CD14-positive monocyte (primary cell): ENCODE results near the gene CYB561D1. TPM values are rescaled to one million over a fixed set of nuclear protein-coding genes. Genes with fewer than 3 reads are reported as not detected.

Source experiments
- DNase-seq, 3 donors: peaks; one replicate each; pipeline ENCODE4 v3.0.0-alpha.2; 2011 to 2022
- H2AFZ ChIP-seq: 2 replicates; pipeline ENCODE4 v1.6.0; 2012; ENCODE audit warnings: mild to moderate bottlenecking, low read depth, low read length, inconsistent platforms; ENCODE audit not compliant: insufficient read depth, poor library complexity, severe bottlenecking
- H3K27ac ChIP-seq, 2 donors: 1 replicate in 1 of 2; 2 replicates in 1 of 2; pipeline ENCODE4 v1.5.1; 2012 to 2013; ENCODE audit warnings: low read length in 2 of 2, control low read depth in 1 of 2, inconsistent platforms in 1 of 2, low read depth in 1 of 2, mild to moderate bottlenecking in 1 of 2
- H3K27me3 ChIP-seq, 2 donors: one replicate each; pipeline versions ENCODE4 v1.6.0 to v1.6.1; 2011 to 2013; ENCODE audit warnings: low read length in 2 of 2; ENCODE audit not compliant: control insufficient read depth in 2 of 2, insufficient read depth in 2 of 2
- H3K36me3 ChIP-seq, 2 donors: replicated peaks in 1 of 2; 1 replicate in 1 of 2; 2 replicates in 1 of 2; pipeline versions ENCODE4 v1.5.1 to v1.6.1; 2012 to 2013; ENCODE audit warnings: low read length in 2 of 2, control low read depth in 1 of 2, inconsistent platforms in 1 of 2, mild to moderate bottlenecking in 1 of 2; ENCODE audit not compliant: insufficient read depth in 2 of 2, control insufficient read depth in 1 of 2
- H3K4me1 ChIP-seq, 2 donors: 1 replicate in 1 of 2; 2 replicates in 1 of 2; pipeline versions ENCODE4 v1.5.1 to v1.6.1; 2012 to 2013; ENCODE audit warnings: low read length in 2 of 2, control low read depth in 1 of 2, inconsistent platforms in 1 of 2, mild to moderate bottlenecking in 1 of 2, moderate library complexity in 1 of 2; ENCODE audit not compliant: insufficient read depth in 2 of 2, control insufficient read depth in 1 of 2
- H3K4me2 ChIP-seq: replicated peaks from 2 replicates; pipeline ENCODE3; 2012; ENCODE audit warnings: low read length, moderate library complexity, mild to moderate bottlenecking; ENCODE audit not compliant: poor library complexity, severe bottlenecking; ENCODE audit errors: extremely low read depth
- H3K4me3 ChIP-seq, 3 experiments: fragments of 200-600 bp in 1 of 3; sonication (generic) in 1 of 3; replicated peaks in 1 of 3; 1 replicate in 2 of 3; 2 replicates in 1 of 3; pipeline ENCODE4 v1.5.1; 2011 to 2013; ENCODE audit warnings: low read length in 3 of 3, mild to moderate bottlenecking in 3 of 3, control low read depth in 2 of 3, low read depth in 2 of 3, inconsistent platforms in 1 of 3, moderate library complexity in 1 of 3
- H3K79me2 ChIP-seq: 2 replicates; pipeline ENCODE4 v1.6.0; 2012; ENCODE audit warnings: mild to moderate bottlenecking, control low read depth, inconsistent platforms, low read length, moderate library complexity; ENCODE audit not compliant: insufficient read depth
- H3K9ac ChIP-seq: 2 replicates; pipeline ENCODE4 v1.6.0; 2017; ENCODE audit warnings: low read length, mild to moderate bottlenecking; ENCODE audit not compliant: insufficient read depth, poor library complexity, severe bottlenecking
- H3K9me3 ChIP-seq, 2 donors: replicated peaks in 1 of 2; 1 replicate in 1 of 2; 2 replicates in 1 of 2; pipeline versions ENCODE4 v1.5.1 to v1.6.1; 2012 to 2013; ENCODE audit warnings: low read length in 2 of 2, control low read depth in 1 of 2; ENCODE audit not compliant: control insufficient read depth in 1 of 2, insufficient read depth in 1 of 2
- H4K20me1 ChIP-seq: 2 replicates; pipeline ENCODE4 v1.6.0; 2012; ENCODE audit warnings: mild to moderate bottlenecking, low read length, control low read depth, moderate library complexity; ENCODE audit not compliant: insufficient read depth
- H3K27ac Mint-ChIP-seq, 7 donors: one replicate each; pipeline ENCODE4 v1.8.0; 2020; ENCODE audit warnings: mild to moderate bottlenecking in 7 of 7, mixed read lengths in 7 of 7, moderate library complexity in 6 of 7, inconsistent platforms in 2 of 7
- H3K27me3 Mint-ChIP-seq, 3 donors: one replicate each; pipeline ENCODE4 v1.8.0; 2021 to 2022; ENCODE audit warnings: low read depth in 3 of 3, mild to moderate bottlenecking in 3 of 3, mixed read lengths in 3 of 3, moderate library complexity in 3 of 3, inconsistent platforms in 1 of 3
- H3K36me3 Mint-ChIP-seq, 2 donors: one replicate each; pipeline ENCODE4 v1.8.0; 2020; ENCODE audit warnings: mixed read lengths in 2 of 2, inconsistent platforms in 1 of 2, mild to moderate bottlenecking in 1 of 2
- H3K4me1 Mint-ChIP-seq: one replicate; pipeline ENCODE4 v1.8.0; 2020; ENCODE audit warnings: mild to moderate bottlenecking, mixed read lengths
- H3K4me3 Mint-ChIP-seq, 2 donors: one replicate each; pipeline ENCODE4 v1.8.0; 2020; ENCODE audit warnings: mild to moderate bottlenecking in 2 of 2, mixed read lengths in 2 of 2, moderate library complexity in 1 of 2
- H3K9me3 Mint-ChIP-seq, 7 donors: one replicate each; pipeline ENCODE4 v1.8.0; 2020 to 2022; ENCODE audit warnings: mixed read lengths in 7 of 7, mild to moderate bottlenecking in 6 of 7, moderate library complexity in 6 of 7, inconsistent platforms in 2 of 7
- WGBS: methylation state at CpG from one replicate; pipeline ENCODE4 v1.1.5; 2013; ENCODE audit warnings: missing lambda C conversion rate; ENCODE audit not compliant: insufficient coverage; 5-methylcytosine and 5-hydroxymethylcytosine counted together
- intact Hi-C, 2 donors: fragments of 100-400 bp; cut with micrococcal nuclease; formaldehyde crosslinking; loops; one replicate each; pipeline versions ENCODE4 v1.15.0 to v1.15.1; 2023
- polyA plus RNA-seq, 3 donors: library from polyadenylated mRNA; depleted of rRNA in 1 of 3; unstranded in 2 of 3; stranded (reverse) in 1 of 3; fragments of 300-500 nt in 2 of 3; fragments of >200 nt in 1 of 3; fragmentation: Illumina TruSeq in 2 of 3; gene quantifications; 1 replicate in 2 of 3; 2 replicates in 1 of 3; pipeline ENCODE4 v1.2.3, GENCODE V29; 2012 to 2021
- TF ChIP-seq, protein P1 (sequence below): fragments of 200-600 bp; IDR thresholded peaks from one replicate; pipeline ENCODE4 v1.8.0; 2022; ENCODE audit warnings: antibody characterized with exemption, mild to moderate bottlenecking

The CYB561D1 gene
- polyA plus RNA-seq, 3 donors = 1.4 to 13.2 (median 4.2) TPM

DNA sequence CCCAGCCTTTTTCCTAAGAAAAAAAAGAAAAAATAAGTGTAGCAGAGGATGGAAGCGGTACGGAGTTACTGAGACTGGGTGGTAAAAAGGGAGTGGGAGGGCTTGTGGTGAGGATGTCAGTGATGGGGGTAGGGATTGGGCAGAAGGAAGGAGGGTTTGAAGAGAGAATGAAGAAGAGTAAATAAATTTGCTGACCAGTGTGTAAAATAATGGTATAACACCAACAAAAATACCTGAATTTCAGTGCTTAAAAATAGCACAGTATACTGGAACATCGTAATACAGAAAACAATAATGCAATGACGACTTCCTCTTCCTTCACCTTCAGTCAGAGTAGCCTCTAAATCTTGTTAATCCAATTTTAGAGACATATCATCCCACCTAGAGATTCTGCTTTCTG, 46.4 kb upstream of the CYB561D1 start:
- intact Hi-C loops = no loop called here
- WGBS = 71% methylated on average over 3 of the region's 4 CpGs
- Histone ChIP-seq H2AFZ (no peak overlapping the region), H3K4me3 (no peak overlapping the region), H3K9ac (no peak overlapping the region), H3K79me2 (no peaks in the 10 kb centered on the region), H3K9me3 (peaks cover 0 to 4% of the 10 kb centered on the region in 2 donors), H3K4me2 (no peak overlapping the region), H3K27me3 (peaks cover 19 to 40% of the 10 kb centered on the region in 2 donors), H3K36me3 (no peaks in the 10 kb centered on the region), H4K20me1 (no peaks in the 10 kb centered on the region), H3K4me1 (no peaks in the 10 kb centered on the region), H3K27ac (no peak overlapping the region)
- Mint-ChIP-seq H3K27me3 (peaks cover 20 to 43% (median 34%) of the 10 kb centered on the region in 3 donors), H3K36me3 (no peaks in the 10 kb centered on the region), H3K4me1 (no peaks in the 10 kb centered on the region), H3K9me3 (peaks cover 0 to 14% (median 6%) of the 10 kb centered on the region in 7 donors), H3K4me3 (peak overlapping the region in 1 of 2 donors; percentile 18), H3K27ac (no peak overlapping the region)
- TF ChIP-seq, protein P1, sequence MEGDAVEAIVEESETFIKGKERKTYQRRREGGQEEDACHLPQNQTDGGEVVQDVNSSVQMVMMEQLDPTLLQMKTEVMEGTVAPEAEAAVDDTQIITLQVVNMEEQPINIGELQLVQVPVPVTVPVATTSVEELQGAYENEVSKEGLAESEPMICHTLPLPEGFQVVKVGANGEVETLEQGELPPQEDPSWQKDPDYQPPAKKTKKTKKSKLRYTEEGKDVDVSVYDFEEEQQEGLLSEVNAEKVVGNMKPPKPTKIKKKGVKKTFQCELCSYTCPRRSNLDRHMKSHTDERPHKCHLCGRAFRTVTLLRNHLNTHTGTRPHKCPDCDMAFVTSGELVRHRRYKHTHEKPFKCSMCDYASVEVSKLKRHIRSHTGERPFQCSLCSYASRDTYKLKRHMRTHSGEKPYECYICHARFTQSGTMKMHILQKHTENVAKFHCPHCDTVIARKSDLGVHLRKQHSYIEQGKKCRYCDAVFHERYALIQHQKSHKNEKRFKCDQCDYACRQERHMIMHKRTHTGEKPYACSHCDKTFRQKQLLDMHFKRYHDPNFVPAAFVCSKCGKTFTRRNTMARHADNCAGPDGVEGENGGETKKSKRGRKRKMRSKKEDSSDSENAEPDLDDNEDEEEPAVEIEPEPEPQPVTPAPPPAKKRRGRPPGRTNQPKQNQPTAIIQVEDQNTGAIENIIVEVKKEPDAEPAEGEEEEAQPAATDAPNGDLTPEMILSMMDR = no peak
- DNase-seq = no peak

DNA sequence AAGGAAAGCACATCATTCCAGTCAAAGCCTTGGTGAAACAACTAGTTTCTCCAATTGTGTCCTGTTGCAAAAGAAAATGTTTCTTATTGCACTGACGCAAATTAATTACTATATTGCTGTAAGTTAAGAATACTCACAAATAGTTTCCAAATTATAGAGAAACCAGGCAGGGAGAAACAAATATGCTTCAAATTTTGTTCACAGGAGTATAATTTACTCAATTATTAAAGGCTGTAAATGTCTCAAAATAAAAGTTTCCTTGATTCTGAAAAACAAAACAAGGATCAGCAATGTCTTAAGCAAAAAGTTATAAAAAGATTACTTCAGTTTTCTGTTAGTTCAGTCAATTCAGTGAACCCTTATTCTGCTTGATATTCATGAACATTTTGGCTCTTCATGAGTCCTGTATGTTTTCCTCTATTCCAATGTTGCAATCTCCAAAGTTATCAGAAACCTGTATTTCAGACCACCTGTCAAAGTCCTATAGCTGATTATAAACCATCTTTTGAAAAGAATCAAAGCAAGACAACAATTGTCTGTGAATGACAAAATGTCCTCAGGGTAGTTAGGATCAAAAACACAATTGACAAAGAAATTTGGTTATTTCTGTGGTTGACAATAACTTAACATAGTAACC, 39.3 kb upstream of the CYB561D1 start:
- H3K4me3 Mint-ChIP-seq = no peak overlapping the region
- no peak overlapping the region for H3K9ac ChIP-seq
- H3K27ac ChIP-seq = no peak overlapping the region
- no peak overlapping the region for H2AFZ ChIP-seq
- no peaks in the 10 kb centered on the region for H3K79me2 ChIP-seq
- H3K4me3 ChIP-seq = no peak overlapping the region
- H3K9me3 ChIP-seq = peaks cover 7 to 15% of the 10 kb centered on the region in 2 donors
- DNase-seq = no peak
- H3K4me1 Mint-ChIP-seq = no peaks in the 10 kb centered on the region
- peaks cover 4 to 41% (median 23%) of the 10 kb centered on the region in 7 donors for H3K9me3 Mint-ChIP-seq
- no peak overlapping the region for H3K4me2 ChIP-seq
- H3K27ac Mint-ChIP-seq = no peak overlapping the region
- H3K4me1 ChIP-seq = no peaks in the 10 kb centered on the region
- no peaks in the 10 kb centered on the region for H3K36me3 ChIP-seq
- intact Hi-C loops = no loop called here
- H3K27me3 Mint-ChIP-seq = peaks cover 7 to 39% (median 31%) of the 10 kb centered on the region in 3 donors
- no peaks in the 10 kb centered on the region for H4K20me1 ChIP-seq
- no CpG with 5 or more reads among the region's 1 CpG for WGBS
- TF ChIP-seq, protein P1 = no peak
- peaks cover 9 to 12% of the 10 kb centered on the region in 2 donors for H3K27me3 ChIP-seq
- no peaks in the 10 kb centered on the region for H3K36me3 Mint-ChIP-seq
